ENCODE data around the gene DSE.

DSE gene

GRCh38 chr6:116463301-116463700 is 92.6 kb downstream of the DSE start:
- H3K36me3 ChIP-seq: no peaks in the 10 kb centered on the region
- H3K27ac ChIP-seq: peak overlapping the region; percentile 76
- peak overlapping the region in 1 of 2 experiments; percentile 74 for H3K4me3 ChIP-seq (ENCODE audit: low read depth in 1 of 2, low read length in 1 of 2)
- H3K27me3 ChIP-seq: no peaks in the 10 kb centered on the region
- TF ChIP-seq, protein P1, sequence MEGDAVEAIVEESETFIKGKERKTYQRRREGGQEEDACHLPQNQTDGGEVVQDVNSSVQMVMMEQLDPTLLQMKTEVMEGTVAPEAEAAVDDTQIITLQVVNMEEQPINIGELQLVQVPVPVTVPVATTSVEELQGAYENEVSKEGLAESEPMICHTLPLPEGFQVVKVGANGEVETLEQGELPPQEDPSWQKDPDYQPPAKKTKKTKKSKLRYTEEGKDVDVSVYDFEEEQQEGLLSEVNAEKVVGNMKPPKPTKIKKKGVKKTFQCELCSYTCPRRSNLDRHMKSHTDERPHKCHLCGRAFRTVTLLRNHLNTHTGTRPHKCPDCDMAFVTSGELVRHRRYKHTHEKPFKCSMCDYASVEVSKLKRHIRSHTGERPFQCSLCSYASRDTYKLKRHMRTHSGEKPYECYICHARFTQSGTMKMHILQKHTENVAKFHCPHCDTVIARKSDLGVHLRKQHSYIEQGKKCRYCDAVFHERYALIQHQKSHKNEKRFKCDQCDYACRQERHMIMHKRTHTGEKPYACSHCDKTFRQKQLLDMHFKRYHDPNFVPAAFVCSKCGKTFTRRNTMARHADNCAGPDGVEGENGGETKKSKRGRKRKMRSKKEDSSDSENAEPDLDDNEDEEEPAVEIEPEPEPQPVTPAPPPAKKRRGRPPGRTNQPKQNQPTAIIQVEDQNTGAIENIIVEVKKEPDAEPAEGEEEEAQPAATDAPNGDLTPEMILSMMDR (IDR thresholded peaks at IDR 0.05): no peak
- H3K4me1 ChIP-seq (ENCODE audit: control insufficient read depth in 1 of 2, insufficient read depth in 1 of 2, low read depth in 1 of 2, low read length in 1 of 2): peaks cover 40 to 47% of the 10 kb centered on the region in 2 experiments
- no peaks in the 10 kb centered on the region for H3K9me3 ChIP-seq

- no peaks in the 10 kb centered on the region for H3K9me3 ChIP-seq
- H3K36me3 ChIP-seq: no peaks in the 10 kb centered on the region
- H3K4me1 ChIP-seq (ENCODE audit: control insufficient read depth in 1 of 2, insufficient read depth in 1 of 2, low read depth in 1 of 2, low read length in 1 of 2): peaks cover 40 to 47% of the 10 kb centered on the region in 2 experiments
- peak overlapping the region; percentile 35 to 57 for H3K4me3 ChIP-seq (ENCODE audit: low read depth in 1 of 2, low read length in 1 of 2)
- peak overlapping the region; percentile 66 for H3K27ac ChIP-seq
- TF ChIP-seq, protein P1 (IDR thresholded peaks at IDR 0.05): no peak
- no peaks in the 10 kb centered on the region for H3K27me3 ChIP-seq
Observed at GRCh38 chr6:116465246-116465645, 94.5 kb downstream of the DSE start.

DNA sequence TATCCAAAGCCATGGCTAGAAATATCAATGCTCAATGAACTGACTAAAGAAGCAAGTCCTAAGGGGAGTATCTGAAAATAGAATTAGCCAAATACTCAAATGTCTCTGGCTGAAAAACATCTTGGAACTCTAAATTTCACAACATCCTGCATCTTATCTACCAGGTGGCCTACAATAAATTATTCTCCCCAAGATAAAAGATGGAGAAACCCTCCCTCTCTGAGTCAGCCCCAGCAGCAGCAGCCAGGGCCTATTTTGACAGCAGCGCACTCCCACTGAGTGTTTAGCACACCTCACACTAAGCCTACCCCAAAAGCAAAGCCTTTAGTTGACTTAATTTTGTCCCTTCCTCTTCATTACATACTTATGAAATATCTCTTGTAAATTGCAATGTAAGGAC is 96.3 kb downstream of the DSE start:
- H3K27me3 ChIP-seq: no peaks in the 10 kb centered on the region
- H3K9me3 ChIP-seq: no peaks in the 10 kb centered on the region
- H3K4me1 ChIP-seq (ENCODE audit: control insufficient read depth in 1 of 2, insufficient read depth in 1 of 2, low read depth in 1 of 2, low read length in 1 of 2): peaks cover 44 to 49% of the 10 kb centered on the region in 2 experiments
- no peak overlapping the region for H3K4me3 ChIP-seq (ENCODE audit: low read depth in 1 of 2, low read length in 1 of 2)
- H3K36me3 ChIP-seq: no peaks in the 10 kb centered on the region
- TF ChIP-seq, protein P1 (IDR thresholded peaks at IDR 0.05): no peak
- peak overlapping the region; percentile 66 for H3K27ac ChIP-seq

GRCh38 chr6:116467514-116467913 is 96.8 kb downstream of the DSE start:
- H3K4me3 ChIP-seq (ENCODE audit: low read depth in 1 of 2, low read length in 1 of 2): no peak overlapping the region

GRCh38 chr6:116468293-116468692 is 97.5 kb downstream of the DSE start:
- H3K27me3 ChIP-seq: no peaks in the 10 kb centered on the region
- no peak overlapping the region for H3K27ac ChIP-seq
- no peaks in the 10 kb centered on the region for H3K9me3 ChIP-seq
- peaks cover 32 to 37% of the 10 kb centered on the region in 2 experiments for H3K4me1 ChIP-seq (ENCODE audit: control insufficient read depth in 1 of 2, insufficient read depth in 1 of 2, low read depth in 1 of 2, low read length in 1 of 2)
- no peaks in the 10 kb centered on the region for H3K36me3 ChIP-seq
- TF ChIP-seq, protein P1 (IDR thresholded peaks at IDR 0.05): no peak
- H3K4me3 ChIP-seq (ENCODE audit: low read depth in 1 of 2, low read length in 1 of 2): no peak overlapping the region

More at GRCh38 chr6:116467514-116467913, 96.8 kb downstream of the DSE start:
- peaks cover 40 to 45% of the 10 kb centered on the region in 2 experiments for H3K4me1 ChIP-seq (ENCODE audit: control insufficient read depth in 1 of 2, insufficient read depth in 1 of 2, low read depth in 1 of 2, low read length in 1 of 2)
- no peak overlapping the region for H3K27ac ChIP-seq
- no peaks in the 10 kb centered on the region for H3K27me3 ChIP-seq
- H3K9me3 ChIP-seq: no peaks in the 10 kb centered on the region
- TF ChIP-seq, protein P1 (IDR thresholded peaks at IDR 0.05): no peak
- no peaks in the 10 kb centered on the region for H3K36me3 ChIP-seq

GRCh38 chr6:116471531-116471930 is 100.8 kb downstream of the DSE start:
- no peak overlapping the region for H3K4me3 ChIP-seq (ENCODE audit: low read depth in 1 of 2, low read length in 1 of 2)
- no peaks in the 10 kb centered on the region for H3K36me3 ChIP-seq
- no peaks in the 10 kb centered on the region for H3K9me3 ChIP-seq
- peaks cover 34 to 40% of the 10 kb centered on the region in 2 experiments for H3K4me1 ChIP-seq (ENCODE audit: control insufficient read depth in 1 of 2, insufficient read depth in 1 of 2, low read depth in 1 of 2, low read length in 1 of 2)
- H3K27ac ChIP-seq: peak overlapping the region; percentile 51
- H3K27me3 ChIP-seq: no peaks in the 10 kb centered on the region
- TF ChIP-seq, protein P1 (IDR thresholded peaks at IDR 0.05): no peak
